IPS-20b (cell line): Measurements from ENCODE around the gene TNS1.
A peak's percentile ranks its signal among the peaks of the same experiment; 100 is the strongest.

Experiments used
- H3K27ac ChIP-seq: one replicate; pipeline ENCODE4 v1.5.1; 2013; ENCODE audit warnings: low read length
- H3K27me3 ChIP-seq: 2 replicates; pipeline ENCODE4 v1.6.1; 2013; ENCODE audit warnings: mild to moderate bottlenecking, low read length, inconsistent platforms; ENCODE audit not compliant: insufficient read depth
- H3K36me3 ChIP-seq: 2 replicates; pipeline ENCODE4 v1.6.1; 2013; ENCODE audit warnings: low read depth, mild to moderate bottlenecking, inconsistent platforms, low read length, moderate library complexity; ENCODE audit not compliant: insufficient read depth
- H3K4me1 ChIP-seq: 2 replicates; pipeline ENCODE4 v1.6.1; 2013; ENCODE audit warnings: mild to moderate bottlenecking, control low read depth, inconsistent platforms, low read length, moderate library complexity; ENCODE audit not compliant: insufficient read depth
- H3K4me3 ChIP-seq: 2 replicates; pipeline ENCODE4 v1.5.1; 2013; ENCODE audit warnings: mild to moderate bottlenecking, low read length, inconsistent platforms
- H3K9ac ChIP-seq: 2 replicates; pipeline ENCODE4 v1.6.1; 2013; ENCODE audit warnings: low read depth, mild to moderate bottlenecking, inconsistent platforms, low read length, moderate library complexity
- H3K9me3 ChIP-seq: 2 replicates; pipeline ENCODE4 v1.6.1; 2013; ENCODE audit warnings: mild to moderate bottlenecking, low read depth, low read length, inconsistent platforms; ENCODE audit not compliant: insufficient read depth

The TNS1 gene

GRCh38 chr2:217777906-217778305 lies 224.9 kb downstream of the TNS1 start:
- no peak overlapping the region for H3K27ac ChIP-seq
- H3K4me3 ChIP-seq: no peak overlapping the region
- H3K36me3 ChIP-seq: no peaks in the 10 kb centered on the region
- no peaks in the 10 kb centered on the region for H3K9me3 ChIP-seq
- no peak overlapping the region for H3K9ac ChIP-seq
- no peaks in the 10 kb centered on the region for H3K27me3 ChIP-seq
- no peaks in the 10 kb centered on the region for H3K4me1 ChIP-seq

DNA sequence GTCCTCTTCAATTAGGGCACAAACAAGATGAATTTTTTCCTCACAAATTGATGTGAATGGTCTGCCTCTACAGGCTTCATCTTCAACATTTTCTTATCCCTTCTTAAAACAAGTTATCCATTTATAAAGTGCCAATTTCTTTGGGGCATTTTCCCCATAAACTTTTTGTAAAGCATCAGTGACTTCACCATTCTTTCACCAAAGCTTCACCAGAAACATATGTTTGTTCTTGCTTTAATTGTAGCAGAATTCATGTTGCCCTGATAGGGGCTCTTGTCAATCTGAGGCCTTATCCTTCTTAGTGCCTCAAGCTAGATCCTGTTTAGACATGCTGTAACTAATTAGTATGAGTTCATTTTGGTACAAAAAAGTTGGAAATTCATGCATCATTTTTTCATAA lies 226.2 kb downstream of the TNS1 start:
- Histone ChIP-seq H3K27me3 (no peaks in the 10 kb centered on the region), H3K9ac (no peak overlapping the region), H3K36me3 (no peaks in the 10 kb centered on the region), H3K4me3 (no peak overlapping the region), H3K9me3 (no peaks in the 10 kb centered on the region), H3K27ac (no peak overlapping the region), H3K4me1 (no peaks in the 10 kb centered on the region)

GRCh38 chr2:217775920-217776503 lies 226.8 kb downstream of the TNS1 start:
- Histone ChIP-seq H3K4me3 (no peak overlapping the region), H3K9ac (no peak overlapping the region), H3K27ac (no peak overlapping the region), H3K4me1 (no peaks in the 10 kb centered on the region), H3K9me3 (no peaks in the 10 kb centered on the region), H3K36me3 (no peaks in the 10 kb centered on the region), H3K27me3 (no peaks in the 10 kb centered on the region)

GRCh38 chr2:217774232-217774631 lies 228.6 kb downstream of the TNS1 start:
- H3K4me1 ChIP-seq: no peaks in the 10 kb centered on the region
- no peaks in the 10 kb centered on the region for H3K36me3 ChIP-seq
- H3K27me3 ChIP-seq: no peaks in the 10 kb centered on the region
- no peaks in the 10 kb centered on the region for H3K9me3 ChIP-seq
- no peak overlapping the region for H3K27ac ChIP-seq
- no peak overlapping the region for H3K4me3 ChIP-seq
- no peak overlapping the region for H3K9ac ChIP-seq

GRCh38 chr2:217773539-217773938 lies 229.3 kb downstream of the TNS1 start:
- Histone ChIP-seq H3K27ac (no peak overlapping the region), H3K36me3 (no peaks in the 10 kb centered on the region), H3K27me3 (no peaks in the 10 kb centered on the region), H3K4me3 (no peak overlapping the region), H3K9me3 (no peaks in the 10 kb centered on the region), H3K4me1 (no peaks in the 10 kb centered on the region), H3K9ac (no peak overlapping the region)

GRCh38 chr2:217766356-217766755 lies 236.4 kb downstream of the TNS1 start:
- Histone ChIP-seq H3K4me1 (no peaks in the 10 kb centered on the region), H3K36me3 (no peaks in the 10 kb centered on the region), H3K27ac (no peak overlapping the region), H3K4me3 (no peak overlapping the region), H3K9me3 (peaks cover 22% of the 10 kb centered on the region), H3K27me3 (no peaks in the 10 kb centered on the region), H3K9ac (no peak overlapping the region)

DNA sequence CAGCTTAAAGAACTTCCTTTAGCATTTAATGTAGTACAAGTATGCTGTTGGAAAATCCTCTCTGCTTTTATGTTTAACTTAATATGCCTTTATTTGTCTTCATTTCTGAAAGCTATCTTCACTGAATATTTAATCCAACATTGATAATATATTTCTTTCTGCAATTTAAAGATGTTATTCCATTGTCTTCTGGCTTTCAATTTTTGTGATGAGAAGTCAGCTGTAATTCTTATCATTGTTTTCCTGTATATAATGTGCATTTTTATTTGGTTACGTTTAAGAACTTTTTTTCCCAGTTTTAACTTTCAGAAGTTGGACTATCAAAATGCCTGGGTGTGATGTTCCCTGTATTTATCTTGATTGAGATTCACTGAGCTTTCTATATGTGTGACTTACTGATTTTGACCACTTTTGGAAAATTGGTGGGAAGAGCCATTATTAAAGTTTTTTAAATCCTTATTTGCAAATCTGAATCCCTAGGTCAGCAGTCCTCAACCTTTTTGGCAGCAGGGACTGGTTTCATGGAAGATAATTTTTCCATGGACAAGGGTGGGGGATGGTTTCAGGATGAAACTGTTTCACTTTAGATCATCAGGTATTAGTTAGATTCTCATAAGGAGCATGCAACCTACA lies 241.0 kb downstream of the TNS1 start:
- no peak overlapping the region for H3K9ac ChIP-seq

GRCh38 chr2:217759991-217760390 lies 242.8 kb downstream of the TNS1 start:
- Histone ChIP-seq H3K36me3 (no peaks in the 10 kb centered on the region), H3K4me1 (no peaks in the 10 kb centered on the region), H3K9ac (no peak overlapping the region), H3K9me3 (peaks cover 26% of the 10 kb centered on the region), H3K27ac (no peak overlapping the region), H3K27me3 (peaks cover 7% of the 10 kb centered on the region), H3K4me3 (no peak overlapping the region)

More for the DNA sequence above, 241.0 kb downstream of the TNS1 start:
- Histone ChIP-seq H3K27me3 (no peaks in the 10 kb centered on the region), H3K4me3 (no peak overlapping the region), H3K27ac (no peak overlapping the region), H3K9me3 (peaks cover 26% of the 10 kb centered on the region), H3K4me1 (no peaks in the 10 kb centered on the region), H3K36me3 (no peaks in the 10 kb centered on the region)

DNA sequence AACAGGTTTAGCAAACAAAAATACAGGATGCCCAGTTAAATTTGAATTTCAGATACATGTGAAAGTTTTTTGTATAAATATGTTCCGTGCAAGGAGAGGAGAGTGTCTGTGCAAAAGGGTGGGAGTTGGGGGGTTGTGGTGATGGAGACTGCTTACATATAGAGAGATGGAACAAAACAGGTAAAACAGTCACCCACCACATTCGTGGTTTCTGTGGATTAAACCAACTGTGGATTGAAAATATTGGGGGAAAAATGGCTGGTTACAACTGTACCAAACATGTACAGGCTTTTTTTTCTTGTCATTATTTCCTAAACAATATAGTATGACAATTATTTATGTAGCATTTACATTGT lies 245.7 kb downstream of the TNS1 start:
- peaks cover 12% of the 10 kb centered on the region for H3K9me3 ChIP-seq
- H3K9ac ChIP-seq: no peak overlapping the region
- H3K4me1 ChIP-seq: no peaks in the 10 kb centered on the region
- H3K4me3 ChIP-seq: no peak overlapping the region
- H3K36me3 ChIP-seq: no peaks in the 10 kb centered on the region
- peaks cover 7% of the 10 kb centered on the region for H3K27me3 ChIP-seq
- no peak overlapping the region for H3K27ac ChIP-seq

GRCh38 chr2:217756375-217757107 lies 246.3 kb downstream of the TNS1 start:
- Histone ChIP-seq H3K27me3 (peaks cover 7% of the 10 kb centered on the region), H3K36me3 (no peaks in the 10 kb centered on the region), H3K4me1 (no peaks in the 10 kb centered on the region), H3K4me3 (peak overlapping the region; percentile 60), H3K9ac (no peak overlapping the region), H3K27ac (no peak overlapping the region), H3K9me3 (peaks cover 6% of the 10 kb centered on the region)

DNA sequence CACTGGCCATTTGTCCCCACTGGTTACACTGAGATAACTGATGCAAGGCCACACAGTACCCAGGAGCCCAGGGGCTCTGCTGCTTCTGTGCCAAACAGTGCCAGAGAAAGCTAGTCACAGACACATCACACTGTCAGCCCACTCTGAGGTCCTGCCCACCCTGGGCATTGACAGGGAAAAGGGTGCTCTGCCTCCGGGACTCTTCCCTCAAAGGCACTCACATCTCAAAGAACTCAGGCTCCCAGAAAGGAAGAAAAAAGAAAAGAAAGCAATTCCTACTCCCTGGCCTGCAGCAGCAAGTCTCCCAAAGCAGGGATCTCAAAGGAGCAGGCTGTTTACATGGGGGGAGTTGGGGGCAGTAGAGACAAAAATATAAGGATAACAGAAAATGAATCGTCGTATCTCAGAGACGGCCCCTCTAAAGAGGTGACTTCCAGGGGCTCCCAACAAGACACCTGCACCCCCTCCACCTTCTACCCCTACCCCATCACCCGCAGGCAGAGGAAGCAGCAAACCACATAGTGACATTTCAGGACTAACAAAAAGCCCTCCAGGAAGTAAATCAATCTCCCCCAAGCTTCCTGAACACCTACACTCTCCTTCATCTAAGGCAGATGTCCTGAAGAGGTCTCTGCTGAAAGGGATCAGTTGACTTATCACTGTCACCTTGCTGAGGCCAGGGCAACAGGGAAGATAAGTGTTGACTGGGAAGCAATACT lies 247.6 kb downstream of the TNS1 start:
- H3K9ac ChIP-seq: no peak overlapping the region
- H3K4me1 ChIP-seq: no peaks in the 10 kb centered on the region
- no peak overlapping the region for H3K27ac ChIP-seq
- H3K4me3 ChIP-seq: no peak overlapping the region
- H3K36me3 ChIP-seq: no peaks in the 10 kb centered on the region
- no peaks in the 10 kb centered on the region for H3K9me3 ChIP-seq
- peaks cover 7% of the 10 kb centered on the region for H3K27me3 ChIP-seq
